GM21717 (cell line): Measurements from ENCODE around the gene TNXB.
"Not testable (repeated sequence)": the region's sequence is repeated elsewhere in the genome, so short reads cannot be mapped to it uniquely, and the experiment has no call there.

Experiments
- ATAC-seq: cut with Tn5 transposase; IDR thresholded peaks from one replicate; pipeline ENCODE4 v1.9.1; 2021; ENCODE audit warnings: mild to moderate bottlenecking, moderate library complexity; ENCODE audit not compliant: unreplicated experiment

Gene TNXB

GRCh38 chr6:32005991-32006529 is 103.1 kb downstream of the TNXB start:
- ATAC-seq = not testable (repeated sequence)

- not testable (repeated sequence) for ATAC-seq
These were observed 103.6 kb downstream of the TNXB start for GRCh38 chr6:32005538-32005880.

DNA sequence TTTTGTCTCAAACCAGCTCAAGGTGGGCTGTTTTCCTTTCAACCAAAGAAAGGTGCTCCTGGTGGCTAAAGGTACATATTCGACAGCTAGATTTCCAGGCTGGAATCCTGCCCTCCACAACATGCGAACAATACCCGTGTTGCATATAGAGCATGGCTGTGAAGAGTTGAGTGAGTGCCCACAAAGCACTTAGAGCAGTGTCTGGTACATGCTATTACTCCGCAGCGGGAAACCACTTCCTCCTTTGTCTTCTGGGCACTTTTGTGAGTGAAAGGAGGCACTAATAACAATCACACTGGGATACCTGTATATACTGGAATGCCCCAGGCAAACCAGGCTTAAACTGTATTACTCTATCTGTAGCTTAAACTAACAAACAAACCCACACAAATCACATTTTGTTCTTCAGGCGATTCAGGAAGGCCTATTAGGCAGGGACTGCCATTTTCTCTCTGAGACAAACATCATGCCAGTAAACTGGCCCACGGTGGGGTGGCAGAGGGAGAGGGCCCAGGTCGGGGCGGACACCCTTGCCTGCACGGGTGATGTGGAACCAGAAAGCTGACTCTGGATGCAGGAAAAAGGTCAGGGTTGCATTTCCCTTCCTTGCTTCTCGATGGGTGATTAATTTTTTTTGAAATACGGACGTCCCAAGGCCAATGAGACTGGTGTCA is 104.1 kb downstream of the TNXB start:
- ATAC-seq = not testable (repeated sequence)

DNA sequence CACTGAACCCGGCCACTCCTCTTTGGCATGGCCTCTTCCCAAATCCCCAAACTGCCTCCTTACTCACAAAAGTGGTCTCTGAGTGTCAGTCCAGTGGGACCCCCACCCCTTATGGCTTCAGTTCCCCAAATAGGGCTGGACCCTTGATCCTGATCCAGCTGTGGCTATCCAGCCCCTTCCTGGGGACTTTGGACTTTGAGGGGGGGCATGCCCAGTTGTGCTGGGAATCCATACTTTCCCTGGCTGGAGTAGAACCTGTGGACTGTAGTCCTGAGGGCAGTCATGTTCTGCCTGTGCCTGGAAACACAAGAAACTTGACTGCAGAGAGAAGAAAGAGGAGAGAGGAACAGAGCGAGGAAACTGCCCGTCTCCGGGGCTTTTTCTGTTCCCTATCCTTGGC is 104.7 kb downstream of the TNXB start:
- ATAC-seq = not testable (repeated sequence)

GRCh38 chr6:32003301-32003700 is 105.8 kb downstream of the TNXB start:
- not testable (repeated sequence) for ATAC-seq

DNA sequence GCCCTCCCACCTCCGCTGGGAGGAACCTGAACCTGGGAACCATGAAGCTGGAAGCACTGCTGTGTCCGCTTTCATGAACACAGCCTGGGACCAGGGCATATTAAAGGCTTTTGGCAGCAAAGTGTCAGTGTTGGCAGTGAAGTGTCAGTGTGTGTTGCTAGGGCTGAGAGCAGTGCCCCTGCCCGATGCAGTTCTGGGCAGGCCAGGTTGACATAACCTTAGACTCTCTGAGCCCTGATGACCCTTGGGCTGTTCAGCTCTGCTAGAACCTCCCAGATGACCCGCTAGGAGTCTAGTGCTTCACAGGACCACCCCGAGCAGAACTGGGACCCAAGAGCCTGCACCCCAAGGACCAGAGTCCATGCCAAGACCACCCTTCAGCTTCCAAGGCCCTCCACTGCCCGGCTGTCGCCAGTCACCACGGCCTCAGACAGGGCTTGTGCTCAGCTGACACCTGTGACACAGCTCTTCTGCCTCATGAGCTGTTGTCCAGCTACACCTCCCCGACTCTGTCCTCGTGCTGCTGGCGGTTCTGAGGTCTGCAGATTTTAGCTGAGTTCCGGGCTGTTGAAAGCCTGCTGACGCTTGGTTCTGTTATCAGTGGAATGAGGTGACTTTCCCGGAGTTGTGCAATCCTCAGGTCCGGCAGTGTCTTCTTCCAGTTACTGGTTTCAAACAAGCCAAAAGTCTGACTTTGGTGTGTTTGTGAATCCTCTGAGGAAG is 106.4 kb downstream of the TNXB start:
- ATAC-seq = not testable (repeated sequence)

DNA sequence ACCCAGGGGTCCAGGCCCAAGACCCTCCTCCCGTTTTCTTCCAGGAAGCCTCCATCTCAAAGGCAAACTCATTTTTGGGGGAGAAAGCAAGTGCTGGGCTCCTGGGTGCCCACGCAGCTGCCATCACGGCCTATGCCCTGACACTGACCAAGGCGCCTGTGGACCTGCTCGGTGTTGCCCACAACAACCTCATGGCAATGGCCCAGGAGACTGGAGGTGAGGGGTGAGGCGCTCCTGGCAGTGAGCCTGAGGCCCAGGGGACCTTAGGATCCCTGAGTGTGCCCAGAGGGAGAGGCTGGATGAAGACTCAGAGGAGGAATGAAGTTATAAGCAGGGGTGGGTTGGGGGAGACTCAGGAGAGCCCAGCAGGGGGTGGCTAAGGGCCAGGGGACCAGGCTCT is 112.8 kb downstream of the TNXB start:
- ATAC-seq = not testable (repeated sequence)

DNA sequence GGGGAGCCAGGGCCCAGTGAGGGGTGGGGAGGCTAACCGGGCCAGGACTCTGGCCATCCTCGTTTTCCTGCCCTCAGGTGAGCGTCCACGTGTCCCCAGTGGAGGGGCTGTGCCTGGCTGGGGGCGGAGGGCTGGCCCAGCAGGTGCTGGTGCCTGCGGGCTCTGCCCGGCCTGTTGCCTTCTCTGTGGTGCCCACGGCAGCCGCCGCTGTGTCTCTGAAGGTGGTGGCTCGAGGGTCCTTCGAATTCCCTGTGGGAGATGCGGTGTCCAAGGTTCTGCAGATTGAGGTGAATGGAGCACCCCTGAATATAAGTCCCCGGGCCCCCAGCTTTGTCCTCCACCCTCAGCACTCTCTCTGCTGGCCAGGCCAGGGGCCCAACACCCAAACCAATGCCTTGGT is 114.7 kb downstream of the TNXB start:
- not testable (repeated sequence) for ATAC-seq
